Adrenal gland (tissue), 5 donors: ENCODE results near the gene MACF1.

Experiments
- POLR2A ChIP-seq, 2 donors: fragments of 450-650 bp; IDR thresholded peaks; one replicate each; pipeline ENCODE4 v1.6.1; 2017; ENCODE audit warnings: antibody characterized with exemption in 2 of 2, mild to moderate bottlenecking in 2 of 2, moderate library complexity in 1 of 2
- TF ChIP-seq, protein P1 (sequence below), 6 experiments: fragments of 450-650 bp in 4 of 6; fragments of 200-600 bp in 2 of 6; sonication (generic) in 1 of 6; IDR thresholded peaks; 1 replicate in 5 of 6; 2 replicates in 1 of 6; pipeline versions ENCODE4 v1.5.1 to v1.8.0; 2016 to 2021; ENCODE audit warnings: antibody characterized with exemption in 6 of 6, mild to moderate bottlenecking in 2 of 6, moderate library complexity in 1 of 6
- donor health status: DM: no; HTN: no; CAD: no.

DNA sequence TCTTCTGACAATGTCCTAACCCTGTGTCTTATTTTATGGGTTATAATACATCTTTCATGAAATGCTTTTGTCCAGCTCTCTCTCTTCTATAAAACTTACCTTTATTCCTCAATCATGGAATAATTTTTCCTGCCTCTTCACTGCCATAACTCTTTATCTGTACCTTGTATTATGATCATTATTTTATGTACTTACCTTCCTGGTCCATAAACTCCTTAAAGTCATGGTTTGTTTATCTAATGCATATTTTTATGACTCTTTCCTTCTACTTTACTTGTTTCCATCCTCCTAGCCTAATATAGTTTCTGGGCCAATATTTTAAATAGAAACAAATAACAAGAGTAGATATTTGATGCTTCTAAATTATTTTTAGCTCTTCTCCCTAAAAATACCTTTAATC is 221.1 kb downstream of the MACF1 start:
- TF ChIP-seq, protein P1, sequence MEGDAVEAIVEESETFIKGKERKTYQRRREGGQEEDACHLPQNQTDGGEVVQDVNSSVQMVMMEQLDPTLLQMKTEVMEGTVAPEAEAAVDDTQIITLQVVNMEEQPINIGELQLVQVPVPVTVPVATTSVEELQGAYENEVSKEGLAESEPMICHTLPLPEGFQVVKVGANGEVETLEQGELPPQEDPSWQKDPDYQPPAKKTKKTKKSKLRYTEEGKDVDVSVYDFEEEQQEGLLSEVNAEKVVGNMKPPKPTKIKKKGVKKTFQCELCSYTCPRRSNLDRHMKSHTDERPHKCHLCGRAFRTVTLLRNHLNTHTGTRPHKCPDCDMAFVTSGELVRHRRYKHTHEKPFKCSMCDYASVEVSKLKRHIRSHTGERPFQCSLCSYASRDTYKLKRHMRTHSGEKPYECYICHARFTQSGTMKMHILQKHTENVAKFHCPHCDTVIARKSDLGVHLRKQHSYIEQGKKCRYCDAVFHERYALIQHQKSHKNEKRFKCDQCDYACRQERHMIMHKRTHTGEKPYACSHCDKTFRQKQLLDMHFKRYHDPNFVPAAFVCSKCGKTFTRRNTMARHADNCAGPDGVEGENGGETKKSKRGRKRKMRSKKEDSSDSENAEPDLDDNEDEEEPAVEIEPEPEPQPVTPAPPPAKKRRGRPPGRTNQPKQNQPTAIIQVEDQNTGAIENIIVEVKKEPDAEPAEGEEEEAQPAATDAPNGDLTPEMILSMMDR (IDR thresholded peaks at IDR 0.05): no peak
- TF ChIP-seq POLR2A (IDR thresholded peaks at IDR 0.05): no peak
